Cardiac muscle cell (in vitro differentiated cells and primary cell): ENCODE results near the gene MRPL50. TPM values are rescaled to one million over a fixed set of nuclear protein-coding genes. Genes with fewer than 3 reads are reported as not detected.

Experiments
- DNase-seq, 2 donors: peaks; one replicate each; pipeline versions ENCODE4 v3.0.0 to v3.0.0-alpha.2; 2010 to 2017; ENCODE audit warnings: low read depth in 1 of 2, low spot score in 1 of 2
- H3K27ac ChIP-seq: fragments of 200-600 bp; sonication (generic); 2 replicates; pipeline ENCODE4 v1.5.1; 2016
- H3K27me3 ChIP-seq: fragments of 200-600 bp; sonication (generic); 2 replicates; pipeline ENCODE4 v1.6.0; 2016; ENCODE audit warnings: control low read depth
- H3K36me3 ChIP-seq: fragments of 200-600 bp; sonication (generic); 2 replicates; pipeline ENCODE4 v1.5.1; 2016; ENCODE audit warnings: control low read depth
- H3K4me1 ChIP-seq: fragments of 200-600 bp; sonication (generic); 2 replicates; pipeline ENCODE4 v1.8.1; 2017; ENCODE audit warnings: low read depth, mild to moderate bottlenecking, mixed run types
- H3K4me3 ChIP-seq: fragments of 200-600 bp; sonication (generic); 2 replicates; pipeline ENCODE4 v1.5.1; 2016; ENCODE audit warnings: mild to moderate bottlenecking
- H3K9me3 ChIP-seq: fragments of 200-600 bp; sonication (generic); 2 replicates; pipeline ENCODE4 v1.5.1; 2017; ENCODE audit warnings: low read depth, mild to moderate bottlenecking, control low read depth
- polyA plus RNA-seq: library from polyadenylated mRNA; unstranded; fragments of >200 nt; fragmentation: Nextera tagmentation; extraction: Ambion mirVana; gene quantifications from 2 replicates; pipeline ENCODE4 v1.2.1, GENCODE V29; 2016
- total RNA-seq: library from RNA; depleted of rRNA; stranded (reverse); fragments of >200 nt; gene quantifications from 2 replicates; pipeline ENCODE4 v1.2.3, GENCODE V29; 2016
- TF ChIP-seq, protein P1 (sequence below): IDR thresholded peaks from 2 replicates; pipeline ENCODE4 v1.5.1; 2012; ENCODE audit warnings: low read depth, mild to moderate bottlenecking, low read length

Gene MRPL50
- total and polyA plus RNA-seq, 2 experiments from 2014 or later = 11.2 to 23.5 TPM

GRCh38 chr9:101383361-101383760, 15.1 kb downstream of the MRPL50 start:
- Histone ChIP-seq H3K9me3 (no peaks in the 10 kb centered on the region), H3K4me3 (no peak overlapping the region), H3K36me3 (peaks cover 4% of the 10 kb centered on the region), H3K4me1 (no peaks in the 10 kb centered on the region), H3K27me3 (no peaks in the 10 kb centered on the region), H3K27ac (no peak overlapping the region)
- DNase-seq = no peak
- TF ChIP-seq, protein P1, sequence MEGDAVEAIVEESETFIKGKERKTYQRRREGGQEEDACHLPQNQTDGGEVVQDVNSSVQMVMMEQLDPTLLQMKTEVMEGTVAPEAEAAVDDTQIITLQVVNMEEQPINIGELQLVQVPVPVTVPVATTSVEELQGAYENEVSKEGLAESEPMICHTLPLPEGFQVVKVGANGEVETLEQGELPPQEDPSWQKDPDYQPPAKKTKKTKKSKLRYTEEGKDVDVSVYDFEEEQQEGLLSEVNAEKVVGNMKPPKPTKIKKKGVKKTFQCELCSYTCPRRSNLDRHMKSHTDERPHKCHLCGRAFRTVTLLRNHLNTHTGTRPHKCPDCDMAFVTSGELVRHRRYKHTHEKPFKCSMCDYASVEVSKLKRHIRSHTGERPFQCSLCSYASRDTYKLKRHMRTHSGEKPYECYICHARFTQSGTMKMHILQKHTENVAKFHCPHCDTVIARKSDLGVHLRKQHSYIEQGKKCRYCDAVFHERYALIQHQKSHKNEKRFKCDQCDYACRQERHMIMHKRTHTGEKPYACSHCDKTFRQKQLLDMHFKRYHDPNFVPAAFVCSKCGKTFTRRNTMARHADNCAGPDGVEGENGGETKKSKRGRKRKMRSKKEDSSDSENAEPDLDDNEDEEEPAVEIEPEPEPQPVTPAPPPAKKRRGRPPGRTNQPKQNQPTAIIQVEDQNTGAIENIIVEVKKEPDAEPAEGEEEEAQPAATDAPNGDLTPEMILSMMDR = no peak

GRCh38 chr9:101381833-101382342, 16.5 kb downstream of the MRPL50 start:
- TF ChIP-seq, protein P1 = no peak
- Histone ChIP-seq H3K27ac (no peak overlapping the region), H3K4me1 (no peaks in the 10 kb centered on the region), H3K27me3 (no peaks in the 10 kb centered on the region), H3K36me3 (no peaks in the 10 kb centered on the region), H3K4me3 (no peak overlapping the region), H3K9me3 (no peaks in the 10 kb centered on the region)
- DNase-seq = no peak

DNA sequence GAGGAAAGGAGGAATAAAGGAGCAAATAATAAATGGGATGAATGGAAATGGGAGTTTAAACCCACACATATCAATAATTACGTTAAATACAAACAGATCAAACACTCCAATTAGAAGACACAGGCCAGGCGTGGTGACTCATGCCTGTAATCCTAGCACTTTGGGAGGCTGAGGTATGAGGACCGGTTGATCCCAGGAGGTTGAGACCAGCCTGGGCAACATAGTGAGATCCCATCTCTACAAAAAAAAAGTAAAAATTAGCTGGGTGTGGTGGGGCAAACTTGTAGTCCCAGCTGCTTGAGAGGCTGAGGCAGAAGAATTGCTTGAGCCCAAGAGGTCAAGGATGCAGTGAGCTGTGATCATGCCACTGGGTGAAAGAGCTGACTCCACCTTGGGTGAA, 17.3 kb downstream of the MRPL50 start:
- Histone ChIP-seq H3K36me3 (no peaks in the 10 kb centered on the region), H3K27me3 (no peaks in the 10 kb centered on the region), H3K4me1 (no peaks in the 10 kb centered on the region), H3K9me3 (no peaks in the 10 kb centered on the region), H3K27ac (no peak overlapping the region), H3K4me3 (no peak overlapping the region)
- no peak for DNase-seq
- TF ChIP-seq, protein P1 = no peak

DNA sequence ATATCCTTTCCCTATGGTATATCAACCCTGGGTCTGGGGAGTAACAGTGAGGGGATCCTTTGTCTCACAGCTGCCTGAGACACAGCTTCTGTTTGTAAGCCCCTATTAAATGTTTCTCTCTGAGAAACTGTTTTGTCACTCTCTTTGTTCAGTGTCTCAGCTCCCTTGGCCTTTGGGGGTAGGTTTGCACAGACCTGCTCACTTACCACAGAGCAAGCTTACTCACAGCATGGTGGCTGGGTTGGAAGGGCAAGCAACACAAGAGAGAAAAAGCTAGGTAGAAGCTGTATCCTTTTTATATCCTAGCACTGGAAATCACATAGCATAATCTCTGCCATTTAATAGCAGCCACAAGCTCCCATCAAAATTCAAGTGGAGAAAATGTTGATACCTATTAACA, 18.1 kb downstream of the MRPL50 start:
- Histone ChIP-seq H3K4me1 (no peaks in the 10 kb centered on the region), H3K36me3 (no peaks in the 10 kb centered on the region), H3K27me3 (no peaks in the 10 kb centered on the region), H3K4me3 (no peak overlapping the region), H3K27ac (no peak overlapping the region), H3K9me3 (no peaks in the 10 kb centered on the region)
- TF ChIP-seq, protein P1 = no peak
- DNase-seq = no peak

GRCh38 chr9:101376111-101376848, 22.1 kb downstream of the MRPL50 start:
- Histone ChIP-seq H3K27me3 (no peaks in the 10 kb centered on the region), H3K9me3 (no peaks in the 10 kb centered on the region), H3K36me3 (no peaks in the 10 kb centered on the region), H3K4me3 (no peak overlapping the region), H3K4me1 (no peaks in the 10 kb centered on the region), H3K27ac (no peak overlapping the region)
- DNase-seq = peak in 1 of 2 donors; percentile 83
- TF ChIP-seq, protein P1 = no peak
